ENCODE measurements around the gene TRIP12. TPM values are rescaled to one million over a fixed set of nuclear protein-coding genes. Genes with fewer than 3 reads are reported as not detected.

The TRIP12 gene
- total RNA-seq, 1 experiment from 2014 or later: 115 TPM

GRCh38 chr2:229870903-229871656 lies 50.7 kb downstream of the TRIP12 start:
- Mint-ChIP-seq H3K4me3 (ENCODE audit: unreplicated experiment) (no peak overlapping the region), H3K27ac (ENCODE audit: unreplicated experiment) (no peak overlapping the region), H3K27me3 (ENCODE audit: insufficient read depth, unreplicated experiment) (no peaks in the 10 kb centered on the region), H3K9me3 (ENCODE audit: unreplicated experiment) (no peaks in the 10 kb centered on the region), H3K4me1 (ENCODE audit: low read depth, unreplicated experiment) (no peaks in the 10 kb centered on the region), H3K36me3 (ENCODE audit: insufficient read depth, unreplicated experiment) (peaks cover 19% of the 10 kb centered on the region)
- H3K36me3 ChIP-seq (ENCODE audit: control insufficient read depth, insufficient read depth, low read length): no peaks in the 10 kb centered on the region
- ChIA-PET CTCF (no interaction called here), POLR2A (no interaction called here)
- H3K4me1 ChIP-seq: no peaks in the 10 kb centered on the region
- H3K27me3 ChIP-seq (replicated peaks; ENCODE audit: control insufficient read depth, insufficient read depth, low read length): no peaks in the 10 kb centered on the region
- DNase-seq: no peak
- intact Hi-C loops (cut with micrococcal nuclease; ENCODE audit: unreplicated experiment): no loop called here
- no peaks in the 10 kb centered on the region for H3K9me3 ChIP-seq
- no peak for TF ChIP-seq CTCF (IDR thresholded peaks at IDR 0.05; ENCODE audit: insufficient read depth in 1 of 2, low read depth in 1 of 2, low read length in 1 of 2, severe bottlenecking in 1 of 2, unreplicated experiment in 1 of 2)
- no peak overlapping the region for H3K4me3 ChIP-seq (ENCODE audit: low read depth, low read length)
- no TSS peak for BruUV-seq (replicated peaks)

- no TSS peak for BruUV-seq (replicated peaks)
- H3K36me3 ChIP-seq (ENCODE audit: control insufficient read depth, insufficient read depth, low read length): no peaks in the 10 kb centered on the region
- intact Hi-C loops (cut with micrococcal nuclease; ENCODE audit: unreplicated experiment): no loop called here
- no peak overlapping the region for H3K27ac Mint-ChIP-seq (ENCODE audit: unreplicated experiment)
- H3K27me3 ChIP-seq (replicated peaks; ENCODE audit: control insufficient read depth, insufficient read depth, low read length): no peaks in the 10 kb centered on the region
- POLR2A ChIA-PET: no interaction called here
- no peaks in the 10 kb centered on the region for H3K9me3 ChIP-seq
- CTCF ChIA-PET: no interaction called here
- H3K4me3 ChIP-seq (ENCODE audit: low read depth, low read length): no peak overlapping the region
- no peak for DNase-seq
- no peaks in the 10 kb centered on the region for H3K27me3 Mint-ChIP-seq (ENCODE audit: insufficient read depth, unreplicated experiment)
- H3K4me3 Mint-ChIP-seq (ENCODE audit: unreplicated experiment): no peak overlapping the region
- TF ChIP-seq CTCF (IDR thresholded peaks at IDR 0.05; ENCODE audit: insufficient read depth in 1 of 2, low read depth in 1 of 2, low read length in 1 of 2, severe bottlenecking in 1 of 2, unreplicated experiment in 1 of 2): no peak
- no peaks in the 10 kb centered on the region for H3K4me1 Mint-ChIP-seq (ENCODE audit: low read depth, unreplicated experiment)
- peaks cover 18% of the 10 kb centered on the region for H3K36me3 Mint-ChIP-seq (ENCODE audit: insufficient read depth, unreplicated experiment)
- H3K4me1 ChIP-seq: no peaks in the 10 kb centered on the region
- H3K9me3 Mint-ChIP-seq (ENCODE audit: unreplicated experiment): no peaks in the 10 kb centered on the region
Observed at GRCh38 chr2:229869226-229869625, 52.6 kb downstream of the TRIP12 start.

GRCh38 chr2:229868794-229869193 lies 53.0 kb downstream of the TRIP12 start:
- Mint-ChIP-seq H3K27ac (ENCODE audit: unreplicated experiment) (no peak overlapping the region), H3K4me1 (ENCODE audit: low read depth, unreplicated experiment) (no peaks in the 10 kb centered on the region), H3K36me3 (ENCODE audit: insufficient read depth, unreplicated experiment) (peaks cover 22% of the 10 kb centered on the region), H3K4me3 (ENCODE audit: unreplicated experiment) (no peak overlapping the region), H3K27me3 (ENCODE audit: insufficient read depth, unreplicated experiment) (no peaks in the 10 kb centered on the region), H3K9me3 (ENCODE audit: unreplicated experiment) (no peaks in the 10 kb centered on the region)
- no peaks in the 10 kb centered on the region for H3K27me3 ChIP-seq (replicated peaks; ENCODE audit: control insufficient read depth, insufficient read depth, low read length)
- H3K9me3 ChIP-seq: no peaks in the 10 kb centered on the region
- ChIA-PET POLR2A (no interaction called here), CTCF (no interaction called here)
- H3K36me3 ChIP-seq (ENCODE audit: control insufficient read depth, insufficient read depth, low read length): no peaks in the 10 kb centered on the region
- no peak overlapping the region for H3K4me3 ChIP-seq (ENCODE audit: low read depth, low read length)
- TF ChIP-seq CTCF (IDR thresholded peaks at IDR 0.05; ENCODE audit: insufficient read depth in 1 of 2, low read depth in 1 of 2, low read length in 1 of 2, severe bottlenecking in 1 of 2, unreplicated experiment in 1 of 2): no peak
- no peak for DNase-seq
- H3K4me1 ChIP-seq: no peaks in the 10 kb centered on the region
- intact Hi-C loops (cut with micrococcal nuclease; ENCODE audit: unreplicated experiment): no loop called here
- no TSS peak for BruUV-seq (replicated peaks)
